GM23338 (cell line): ENCODE measurements around the gene ONECUT3.

ENCODE experiments used
- EZH2 ChIP-seq: fragments of 200-600 bp; sonication (generic); IDR thresholded peaks from one replicate; pipeline ENCODE4 v1.8.0; 2017; ENCODE audit warnings: antibody characterized with exemption, mild to moderate bottlenecking, low read depth; ENCODE audit not compliant: unreplicated experiment
- EZH2phosphoT487 ChIP-seq: fragments of 200-600 bp; sonication (generic); IDR thresholded peaks from one replicate; pipeline ENCODE4 v1.8.1; 2018; ENCODE audit warnings: antibody characterized with exemption; ENCODE audit not compliant: unreplicated experiment
- TF ChIP-seq, protein P1 (sequence below), 2 experiments: fragments of 200-600 bp in 1 of 2; sonication (generic) in 1 of 2; conservative IDR thresholded peaks; 2 replicates each; pipeline versions ENCODE4 v1.5.1 to v1.6.1; 2016 to 2017; ENCODE audit warnings: antibody characterized with exemption in 2 of 2, low read depth in 2 of 2, mild to moderate bottlenecking in 2 of 2, moderate library complexity in 1 of 2

GRCh38 chr19:1780272-1780958 lies 27.1 kb downstream of the ONECUT3 start:
- TF ChIP-seq EZH2phosphoT487: no peak
- TF ChIP-seq EZH2: no peak
- TF ChIP-seq, protein P1, sequence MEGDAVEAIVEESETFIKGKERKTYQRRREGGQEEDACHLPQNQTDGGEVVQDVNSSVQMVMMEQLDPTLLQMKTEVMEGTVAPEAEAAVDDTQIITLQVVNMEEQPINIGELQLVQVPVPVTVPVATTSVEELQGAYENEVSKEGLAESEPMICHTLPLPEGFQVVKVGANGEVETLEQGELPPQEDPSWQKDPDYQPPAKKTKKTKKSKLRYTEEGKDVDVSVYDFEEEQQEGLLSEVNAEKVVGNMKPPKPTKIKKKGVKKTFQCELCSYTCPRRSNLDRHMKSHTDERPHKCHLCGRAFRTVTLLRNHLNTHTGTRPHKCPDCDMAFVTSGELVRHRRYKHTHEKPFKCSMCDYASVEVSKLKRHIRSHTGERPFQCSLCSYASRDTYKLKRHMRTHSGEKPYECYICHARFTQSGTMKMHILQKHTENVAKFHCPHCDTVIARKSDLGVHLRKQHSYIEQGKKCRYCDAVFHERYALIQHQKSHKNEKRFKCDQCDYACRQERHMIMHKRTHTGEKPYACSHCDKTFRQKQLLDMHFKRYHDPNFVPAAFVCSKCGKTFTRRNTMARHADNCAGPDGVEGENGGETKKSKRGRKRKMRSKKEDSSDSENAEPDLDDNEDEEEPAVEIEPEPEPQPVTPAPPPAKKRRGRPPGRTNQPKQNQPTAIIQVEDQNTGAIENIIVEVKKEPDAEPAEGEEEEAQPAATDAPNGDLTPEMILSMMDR (conservative IDR thresholded peaks at IDR 0.05; ENCODE audit: low read depth in 2 of 2): no peak
